H9 (cell line): ENCODE results near the gene GRAMD1B. TPM values are rescaled to one million over a fixed set of nuclear protein-coding genes. Genes with fewer than 3 reads are reported as not detected.

Experiments used
- DNase-seq: peaks from one replicate; pipeline ENCODE4 v3.0.0-alpha.2; 2017
- H2AFZ ChIP-seq: one replicate; pipeline ENCODE4 v1.6.1; 2013; ENCODE audit warnings: mild to moderate bottlenecking, low read length, control low read depth, moderate library complexity
- H2AK5ac ChIP-seq: 2 replicates; pipeline ENCODE4 v1.6.1; 2013; ENCODE audit warnings: low read length, control low read depth, mixed read lengths; ENCODE audit not compliant: insufficient read length
- H2BK120ac ChIP-seq: one replicate; pipeline ENCODE4 v1.6.1; 2013; ENCODE audit warnings: low read depth, mild to moderate bottlenecking, low read length, control low read depth, inconsistent platforms; ENCODE audit not compliant: poor library complexity, severe bottlenecking
- H2BK12ac ChIP-seq: 2 replicates; pipeline ENCODE4 v1.6.1; 2013; ENCODE audit warnings: low read length, control low read depth, mixed read lengths, low read depth; ENCODE audit not compliant: insufficient read length
- H2BK15ac ChIP-seq: 2 replicates; pipeline ENCODE4 v1.6.1; 2013; ENCODE audit warnings: low read depth, low read length, control low read depth
- H2BK20ac ChIP-seq: one replicate; pipeline ENCODE4 v1.6.1; 2013; ENCODE audit warnings: low read depth, mild to moderate bottlenecking, low read length, control low read depth, inconsistent platforms; ENCODE audit not compliant: poor library complexity, severe bottlenecking
- H2BK5ac ChIP-seq: 2 replicates; pipeline ENCODE4 v1.6.1; 2013; ENCODE audit warnings: low read length, control low read depth, mixed read lengths; ENCODE audit not compliant: insufficient read length
- H3K14ac ChIP-seq: 2 replicates; pipeline ENCODE4 v1.6.1; 2013; ENCODE audit warnings: low read length, control low read depth; ENCODE audit not compliant: insufficient read depth
- H3K18ac ChIP-seq: 2 replicates; pipeline ENCODE4 v1.6.1; 2013; ENCODE audit warnings: low read depth, mild to moderate bottlenecking, mixed read lengths, low read length, control low read depth; ENCODE audit not compliant: insufficient read length
- H3K23ac ChIP-seq: 2 replicates; pipeline ENCODE4 v1.6.1; 2013; ENCODE audit warnings: low read length, control low read depth, mixed read lengths, low read depth; ENCODE audit not compliant: insufficient read length
- H3K23me2 ChIP-seq: 2 replicates; pipeline ENCODE4 v1.6.1; 2013; ENCODE audit warnings: low read depth, mild to moderate bottlenecking, mixed read lengths, low read length, control low read depth; ENCODE audit not compliant: insufficient read length, poor library complexity, severe bottlenecking
- H3K27ac ChIP-seq: 2 replicates; pipeline ENCODE4 v1.5.1; 2013; ENCODE audit warnings: low read length, control low read depth, mixed read lengths, low read depth; ENCODE audit not compliant: insufficient read length
- H3K27me3 ChIP-seq: 2 replicates; pipeline ENCODE4 v1.6.1; 2013; ENCODE audit warnings: low read length, control low read depth, inconsistent platforms; ENCODE audit not compliant: insufficient read depth
- H3K4ac ChIP-seq: 2 replicates; pipeline ENCODE4 v1.6.1; 2013; ENCODE audit warnings: low read depth, mild to moderate bottlenecking, control low read depth, inconsistent platforms, low read length, moderate library complexity
- H3K4me1 ChIP-seq: 2 replicates; pipeline ENCODE4 v1.6.1; 2013; ENCODE audit warnings: low read length, control low read depth, inconsistent platforms; ENCODE audit not compliant: insufficient read depth
- H3K4me2 ChIP-seq: 2 replicates; pipeline ENCODE4 v1.6.1; 2013; ENCODE audit warnings: low read length, control low read depth, mixed read lengths; ENCODE audit not compliant: insufficient read length, insufficient read depth
- H3K56ac ChIP-seq: 2 replicates; pipeline ENCODE4 v1.6.1; 2013; ENCODE audit warnings: low read depth, mild to moderate bottlenecking, mixed read lengths, low read length, control low read depth; ENCODE audit not compliant: insufficient read length
- H3K79me1 ChIP-seq: 2 replicates; pipeline ENCODE4 v1.6.1; 2013; ENCODE audit warnings: low read depth, mild to moderate bottlenecking, moderate library complexity, low read length, control low read depth, inconsistent platforms; ENCODE audit not compliant: insufficient read depth, poor library complexity, severe bottlenecking
- H3K79me2 ChIP-seq: 2 replicates; pipeline ENCODE4 v1.6.1; 2013; ENCODE audit warnings: low read length, control low read depth, inconsistent platforms; ENCODE audit not compliant: insufficient read depth
- H3K9ac ChIP-seq: 2 replicates; pipeline ENCODE4 v1.6.1; 2013; ENCODE audit warnings: low read length, control low read depth, mixed read lengths; ENCODE audit not compliant: insufficient read length; ENCODE audit errors: extremely low read depth
- H3K9me3 ChIP-seq: one replicate; pipeline ENCODE4 v1.6.1; 2013; ENCODE audit warnings: low read depth, low read length, inconsistent platforms; ENCODE audit not compliant: control insufficient read depth
- H3T11ph ChIP-seq: one replicate; pipeline ENCODE4 v1.6.1; 2013; ENCODE audit warnings: mild to moderate bottlenecking, low read length, control low read depth, inconsistent platforms
- H4K20me1 ChIP-seq: one replicate; pipeline ENCODE4 v1.6.1; 2013; ENCODE audit not compliant: control insufficient read depth, insufficient read length, insufficient read depth
- H4K5ac ChIP-seq: 2 replicates; pipeline ENCODE4 v1.6.1; 2013; ENCODE audit warnings: low read depth, mild to moderate bottlenecking, mixed read lengths, low read length, control low read depth; ENCODE audit not compliant: insufficient read length
- H4K8ac ChIP-seq: replicated peaks from 2 replicates; pipeline ENCODE4 v1.6.1; 2013; ENCODE audit warnings: low read length, control low read depth, mixed read lengths, low read depth; ENCODE audit not compliant: insufficient read length
- H4K91ac ChIP-seq: 2 replicates; pipeline ENCODE4 v1.6.1; 2013; ENCODE audit warnings: low read depth, mild to moderate bottlenecking, moderate library complexity, mixed read lengths, low read length, control low read depth; ENCODE audit not compliant: insufficient read length
- H3K27ac Mint-ChIP-seq, 3 experiments: 2 replicates in 2 of 3; 3 replicates in 1 of 3; pipeline ENCODE4 v1.8.0; 2020 to 2021; ENCODE audit warnings: mixed read lengths in 3 of 3, mild to moderate bottlenecking in 1 of 3, moderate library complexity in 1 of 3
- H3K27me3 Mint-ChIP-seq: 2 replicates; pipeline ENCODE4 v1.8.0; 2021; ENCODE audit warnings: low read depth, mild to moderate bottlenecking, moderate library complexity, mixed read lengths
- H3K36me3 Mint-ChIP-seq, 3 experiments: 2 replicates in 2 of 3; 3 replicates in 1 of 3; pipeline ENCODE4 v1.8.0; 2020 to 2021; ENCODE audit warnings: low read depth in 3 of 3, mixed read lengths in 3 of 3; ENCODE audit not compliant: insufficient read depth in 1 of 3
- H3K4me1 Mint-ChIP-seq, 2 experiments: 2 replicates each; pipeline ENCODE4 v1.8.0; 2020; ENCODE audit warnings: mixed read lengths in 2 of 2
- H3K4me3 Mint-ChIP-seq, 2 experiments: 2 replicates in 1 of 2; 3 replicates in 1 of 2; pipeline ENCODE4 v1.8.0; 2020 to 2021; ENCODE audit warnings: mild to moderate bottlenecking in 2 of 2, mixed read lengths in 2 of 2, moderate library complexity in 1 of 2
- H3K9me3 Mint-ChIP-seq, 2 experiments: 2 replicates in 1 of 2; 3 replicates in 1 of 2; pipeline ENCODE4 v1.8.0; 2020; ENCODE audit warnings: mild to moderate bottlenecking in 2 of 2, mixed read lengths in 2 of 2, moderate library complexity in 1 of 2
- CTCF ChIP-seq: fragments of 200-600 bp; sonication (generic); conservative IDR thresholded peaks from 3 replicates; pipeline ENCODE4 v1.8.0; 2021; ENCODE audit warnings: antibody characterized with exemption, mild to moderate bottlenecking
- WGBS: extraction: QIAGEN DNeasy Blood & Tissue Kit; methylation state at CpG from one replicate; pipeline ENCODE4 v1.1.7; 2013; ENCODE audit warnings: missing lambda C conversion rate, low lambda C conversion rate, mixed read lengths; ENCODE audit not compliant: insufficient read length; ENCODE audit errors: extremely low coverage; 5-methylcytosine and 5-hydroxymethylcytosine counted together
- total RNA-seq: library from RNA; stranded (reverse); gene quantifications from 2 replicates; pipeline ENCODE4 v1.2.1, GENCODE V29; 2021

GRAMD1B gene
- total RNA-seq, 1 experiment from 2014 or later: 25.9 TPM

DNA sequence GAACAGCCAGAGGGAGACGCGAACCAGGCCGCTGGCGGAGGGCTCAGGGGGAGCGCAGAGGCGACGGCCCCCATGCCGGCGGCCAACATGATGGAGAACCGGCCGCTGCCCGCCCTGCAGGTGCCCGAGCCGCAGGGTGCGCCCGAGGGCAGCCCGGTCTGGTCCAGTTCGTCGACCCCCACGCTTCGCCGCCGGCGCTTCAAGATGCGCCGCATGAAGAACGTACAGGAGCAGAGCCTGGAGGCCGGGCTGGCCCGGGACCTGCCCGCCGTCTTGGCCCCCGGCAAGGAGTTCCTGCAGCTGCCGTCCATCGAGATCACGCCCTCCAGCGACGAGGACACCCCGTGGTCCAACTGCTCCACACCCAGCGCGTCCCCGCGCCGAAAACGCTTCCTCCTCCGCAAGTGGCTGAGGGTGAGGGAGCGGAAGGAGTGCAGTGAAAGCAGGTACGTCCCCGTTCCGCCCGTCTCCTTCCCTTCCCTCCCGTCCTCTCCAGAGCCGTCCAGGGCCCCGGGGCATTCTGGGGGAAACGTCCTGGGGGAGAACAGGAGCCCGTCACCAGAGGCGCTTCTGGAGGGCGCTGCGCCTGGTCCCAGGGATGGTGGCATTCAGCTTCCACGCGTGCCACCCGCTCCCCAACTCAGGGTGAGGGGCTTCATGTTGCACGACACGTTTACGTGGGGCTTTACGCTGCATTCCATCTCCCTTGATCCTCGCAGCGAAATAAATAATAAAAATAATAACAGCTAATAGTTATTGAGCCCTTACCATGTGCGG lies 840 bp downstream of the GRAMD1B start:
- Mint-ChIP-seq H3K4me1 (peaks cover 57 to 66% of the 10 kb centered on the region in 2 experiments), H3K27me3 (peaks cover 46% of the 10 kb centered on the region), H3K27ac (no peak overlapping the region), H3K9me3 (0 out of 5 replicates have a peak, but pooled peaks cover 0 to 2% of the 10 kb centered on the region in 2 experiments), H3K36me3 (peaks cover 5 to 14% (median 11%) of the 10 kb centered on the region in 3 experiments; a peak in 6 of 7 replicates), H3K4me3 (peak overlapping the region; percentile 84 to 92)
- H3K79me2 ChIP-seq: no peaks in the 10 kb centered on the region
- H3K9ac ChIP-seq: peak overlapping the region; percentile 50
- no peaks in the 10 kb centered on the region for H3K79me1 ChIP-seq
- no peak overlapping the region for H2AFZ ChIP-seq
- no peaks in the 10 kb centered on the region for H3K27me3 ChIP-seq
- H4K8ac ChIP-seq: no peak overlapping the region
- no peak overlapping the region for H2BK15ac ChIP-seq
- H3K4me1 ChIP-seq: peaks cover 13% of the 10 kb centered on the region; the same call in 1 of the 2 replicates
- no peak overlapping the region for H3K23ac ChIP-seq
- DNase-seq: peak; percentile 66
- no peak overlapping the region for H4K5ac ChIP-seq
- no peak overlapping the region for H2AK5ac ChIP-seq
- no peak overlapping the region for H3K56ac ChIP-seq
- H2BK5ac ChIP-seq: no peak overlapping the region
- H2BK20ac ChIP-seq: no peak overlapping the region
- H3K18ac ChIP-seq: peak overlapping the region; percentile 71
- H3K23me2 ChIP-seq: peaks cover 8% of the 10 kb centered on the region
- H4K20me1 ChIP-seq: no peaks in the 10 kb centered on the region
- no peak overlapping the region for H2BK120ac ChIP-seq
- no peak overlapping the region for H3K4ac ChIP-seq
- H2BK12ac ChIP-seq: no peak overlapping the region
- no peak overlapping the region for H3T11ph ChIP-seq
- no peak for TF ChIP-seq CTCF
- no peak overlapping the region for H4K91ac ChIP-seq
- no peak overlapping the region for H3K27ac ChIP-seq
- peak overlapping the region; percentile 80 for H3K4me2 ChIP-seq
- no CpG with 5 or more reads among the region's 68 CpGs for WGBS
- no peaks in the 10 kb centered on the region for H3K9me3 ChIP-seq
- peak overlapping the region; percentile 69; the same call in 1 of the 2 replicates for H3K14ac ChIP-seq
